ENCODE data around the gene PCP2.

DNA sequence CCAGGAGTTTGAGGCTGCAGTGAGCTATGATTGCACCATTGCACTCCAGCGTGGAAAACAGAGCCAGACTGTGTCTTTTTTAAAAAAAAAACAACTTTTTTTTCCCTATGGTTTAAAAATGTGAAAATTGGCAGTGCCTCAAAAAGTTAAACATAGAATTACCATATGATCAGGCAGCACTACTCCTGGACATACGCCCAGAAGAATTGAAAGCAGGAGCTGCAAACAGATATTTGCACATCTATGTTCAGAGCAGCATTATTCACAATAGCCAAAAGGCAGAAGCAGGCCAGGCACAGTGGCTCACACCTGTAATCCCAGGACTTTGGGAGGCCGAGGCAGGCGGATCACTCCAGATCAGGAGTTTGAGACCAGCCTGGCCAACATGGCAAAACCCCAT is 31.6 kb upstream of the PCP2 start:
- TF ChIP-seq POLR2A (IDR thresholded peaks at IDR 0.05): no peak
- TF ChIP-seq, protein P1, sequence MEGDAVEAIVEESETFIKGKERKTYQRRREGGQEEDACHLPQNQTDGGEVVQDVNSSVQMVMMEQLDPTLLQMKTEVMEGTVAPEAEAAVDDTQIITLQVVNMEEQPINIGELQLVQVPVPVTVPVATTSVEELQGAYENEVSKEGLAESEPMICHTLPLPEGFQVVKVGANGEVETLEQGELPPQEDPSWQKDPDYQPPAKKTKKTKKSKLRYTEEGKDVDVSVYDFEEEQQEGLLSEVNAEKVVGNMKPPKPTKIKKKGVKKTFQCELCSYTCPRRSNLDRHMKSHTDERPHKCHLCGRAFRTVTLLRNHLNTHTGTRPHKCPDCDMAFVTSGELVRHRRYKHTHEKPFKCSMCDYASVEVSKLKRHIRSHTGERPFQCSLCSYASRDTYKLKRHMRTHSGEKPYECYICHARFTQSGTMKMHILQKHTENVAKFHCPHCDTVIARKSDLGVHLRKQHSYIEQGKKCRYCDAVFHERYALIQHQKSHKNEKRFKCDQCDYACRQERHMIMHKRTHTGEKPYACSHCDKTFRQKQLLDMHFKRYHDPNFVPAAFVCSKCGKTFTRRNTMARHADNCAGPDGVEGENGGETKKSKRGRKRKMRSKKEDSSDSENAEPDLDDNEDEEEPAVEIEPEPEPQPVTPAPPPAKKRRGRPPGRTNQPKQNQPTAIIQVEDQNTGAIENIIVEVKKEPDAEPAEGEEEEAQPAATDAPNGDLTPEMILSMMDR (IDR thresholded peaks at IDR 0.05): no peak

Measured in uterus (tissue), 2 donors.